Activated naive CD8-positive, alpha-beta T cell (primary cell): ENCODE results near the gene RIPPLY1.
"Not testable (repeated sequence)": the region's sequence is repeated elsewhere in the genome, so short reads cannot be mapped to it uniquely, and the experiment has no call there.

Experiments used
- H3K27ac Mint-ChIP-seq: one replicate; pipeline ENCODE4 v1.8.0; 2021; ENCODE audit warnings: mixed read lengths
- H3K27me3 Mint-ChIP-seq: one replicate; pipeline ENCODE4 v1.8.0; 2021; ENCODE audit warnings: mixed read lengths
- H3K36me3 Mint-ChIP-seq: one replicate; pipeline ENCODE4 v1.8.0; 2021; ENCODE audit warnings: mixed read lengths
- H3K4me1 Mint-ChIP-seq: one replicate; pipeline ENCODE4 v1.8.0; 2021; ENCODE audit warnings: low read depth, mixed read lengths
- H3K4me3 Mint-ChIP-seq: one replicate; pipeline ENCODE4 v1.8.0; 2021; ENCODE audit warnings: mild to moderate bottlenecking, mixed read lengths
- H3K9me3 Mint-ChIP-seq: one replicate; pipeline ENCODE4 v1.8.0; 2021; ENCODE audit warnings: low read depth, mixed read lengths

The RIPPLY1 gene

GRCh38 chrX:106899276-106899675, 3.9 kb downstream of the RIPPLY1 start:
- Mint-ChIP-seq H3K27me3 (no peaks in the 10 kb centered on the region), H3K36me3 (no peaks in the 10 kb centered on the region), H3K9me3 (no peaks in the 10 kb centered on the region), H3K4me3 (no peak overlapping the region), H3K4me1 (no peaks in the 10 kb centered on the region), H3K27ac (no peak overlapping the region)

- H3K4me1 Mint-ChIP-seq: no peaks in the 10 kb centered on the region
Measured at GRCh38 chrX:106898462-106898861, 4.7 kb downstream of the RIPPLY1 start.

GRCh38 chrX:106897259-106897658, 5.9 kb downstream of the RIPPLY1 start:
- Mint-ChIP-seq H3K27ac (no peak overlapping the region), H3K36me3 (no peaks in the 10 kb centered on the region), H3K4me1 (no peaks in the 10 kb centered on the region), H3K4me3 (no peak overlapping the region), H3K27me3 (peaks cover 2% of the 10 kb centered on the region), H3K9me3 (no peaks in the 10 kb centered on the region)

More at GRCh38 chrX:106898462-106898861, 4.7 kb downstream of the RIPPLY1 start:
- no peak overlapping the region for H3K4me3 Mint-ChIP-seq
- no peaks in the 10 kb centered on the region for H3K36me3 Mint-ChIP-seq
- no peak overlapping the region for H3K27ac Mint-ChIP-seq
- H3K9me3 Mint-ChIP-seq: no peaks in the 10 kb centered on the region
- peaks cover 2% of the 10 kb centered on the region for H3K27me3 Mint-ChIP-seq

- H3K27ac Mint-ChIP-seq: no peak overlapping the region
- H3K4me3 Mint-ChIP-seq: no peak overlapping the region
- no peaks in the 10 kb centered on the region for H3K36me3 Mint-ChIP-seq
- no peaks in the 10 kb centered on the region for H3K9me3 Mint-ChIP-seq
- H3K27me3 Mint-ChIP-seq: peaks cover 2% of the 10 kb centered on the region
- no peaks in the 10 kb centered on the region for H3K4me1 Mint-ChIP-seq
Measured at GRCh38 chrX:106894978-106895452, 8.1 kb downstream of the RIPPLY1 start.

- H3K27me3 Mint-ChIP-seq: peaks cover 2% of the 10 kb centered on the region
- no peaks in the 10 kb centered on the region for H3K4me1 Mint-ChIP-seq
- H3K9me3 Mint-ChIP-seq: no peaks in the 10 kb centered on the region
- no peaks in the 10 kb centered on the region for H3K36me3 Mint-ChIP-seq
- no peak overlapping the region for H3K27ac Mint-ChIP-seq
- H3K4me3 Mint-ChIP-seq: no peak overlapping the region
Measured at GRCh38 chrX:106894392-106894909, 8.7 kb downstream of the RIPPLY1 start.

GRCh38 chrX:106891762-106892460, 11.2 kb downstream of the RIPPLY1 start:
- H3K4me1 Mint-ChIP-seq: no peaks in the 10 kb centered on the region
- no peak overlapping the region for H3K4me3 Mint-ChIP-seq
- no peaks in the 10 kb centered on the region for H3K36me3 Mint-ChIP-seq
- H3K27ac Mint-ChIP-seq: no peak overlapping the region
- peaks cover 3% of the 10 kb centered on the region for H3K27me3 Mint-ChIP-seq
- no peaks in the 10 kb centered on the region for H3K9me3 Mint-ChIP-seq

GRCh38 chrX:106889468-106889867, 13.7 kb downstream of the RIPPLY1 start:
- H3K27me3 Mint-ChIP-seq: peaks cover 3% of the 10 kb centered on the region
- H3K27ac Mint-ChIP-seq: no peak overlapping the region
- no peaks in the 10 kb centered on the region for H3K4me1 Mint-ChIP-seq
- no peak overlapping the region for H3K4me3 Mint-ChIP-seq
- no peaks in the 10 kb centered on the region for H3K36me3 Mint-ChIP-seq
- H3K9me3 Mint-ChIP-seq: no peaks in the 10 kb centered on the region

GRCh38 chrX:106875151-106875550, 28.0 kb downstream of the RIPPLY1 start:
- Mint-ChIP-seq H3K27me3 (peaks cover 3% of the 10 kb centered on the region), H3K4me3 (no peak overlapping the region), H3K4me1 (no peaks in the 10 kb centered on the region), H3K36me3 (no peaks in the 10 kb centered on the region), H3K9me3 (no peaks in the 10 kb centered on the region), H3K27ac (no peak overlapping the region)

GRCh38 chrX:106874075-106874474, 29.1 kb downstream of the RIPPLY1 start:
- Mint-ChIP-seq H3K9me3 (no peaks in the 10 kb centered on the region), H3K36me3 (no peaks in the 10 kb centered on the region), H3K4me3 (no peak overlapping the region), H3K27me3 (peaks cover 1% of the 10 kb centered on the region), H3K4me1 (no peaks in the 10 kb centered on the region), H3K27ac (no peak overlapping the region)

- not testable (repeated sequence) for H3K9me3 Mint-ChIP-seq, H3K36me3 Mint-ChIP-seq, H3K4me1 Mint-ChIP-seq, H3K27me3 Mint-ChIP-seq, H3K4me3 Mint-ChIP-seq, H3K27ac Mint-ChIP-seq
Measured at GRCh38 chrX:106872796-106873195, 30.3 kb downstream of the RIPPLY1 start.

GRCh38 chrX:106863697-106864096, 39.4 kb downstream of the RIPPLY1 start:
- Mint-ChIP-seq H3K36me3 (no peaks in the 10 kb centered on the region), H3K4me1 (no peaks in the 10 kb centered on the region), H3K4me3 (no peak overlapping the region), H3K27me3 (no peaks in the 10 kb centered on the region), H3K9me3 (no peaks in the 10 kb centered on the region), H3K27ac (no peak overlapping the region)

GRCh38 chrX:106862972-106863688, 40.0 kb downstream of the RIPPLY1 start:
- Mint-ChIP-seq H3K27me3 (no peaks in the 10 kb centered on the region), H3K36me3 (no peaks in the 10 kb centered on the region), H3K27ac (no peak overlapping the region), H3K4me1 (no peaks in the 10 kb centered on the region), H3K9me3 (no peaks in the 10 kb centered on the region), H3K4me3 (no peak overlapping the region)
